ENCODE results near the gene IL12RB1.
A peak's percentile ranks its signal among the peaks of the same experiment; 100 is the strongest.
"Not testable (repeated sequence)": the region's sequence is repeated elsewhere in the genome, so short reads cannot be mapped to it uniquely, and the experiment has no call there.

The IL12RB1 gene

DNA sequence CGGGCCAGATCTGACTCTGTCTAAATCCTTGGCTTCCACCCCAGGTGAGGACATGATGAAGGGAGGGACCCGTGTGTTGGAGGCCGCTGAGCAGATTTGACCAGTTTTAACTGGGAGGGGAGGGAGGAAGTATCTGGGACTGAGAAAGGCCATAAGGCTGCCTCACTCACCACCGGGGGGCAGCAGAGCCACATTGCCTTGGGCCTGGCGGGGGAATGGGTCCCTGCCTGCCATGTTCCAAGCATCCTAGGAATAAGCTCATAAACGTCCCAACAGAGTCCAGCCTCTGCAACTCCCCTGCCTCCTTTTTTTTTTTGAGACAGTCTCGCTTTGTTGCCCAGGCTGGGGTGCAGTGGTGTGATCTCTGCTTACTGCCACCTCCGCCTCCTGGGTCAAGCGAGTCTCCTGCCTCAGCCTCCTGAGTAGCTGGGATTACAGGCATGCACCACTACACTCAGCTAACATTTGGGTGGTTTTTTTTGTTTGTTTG lies 26.3 kb upstream of the IL12RB1 start:
- DNase-seq (ENCODE audit: low spot score) = peak; percentile 86

DNA sequence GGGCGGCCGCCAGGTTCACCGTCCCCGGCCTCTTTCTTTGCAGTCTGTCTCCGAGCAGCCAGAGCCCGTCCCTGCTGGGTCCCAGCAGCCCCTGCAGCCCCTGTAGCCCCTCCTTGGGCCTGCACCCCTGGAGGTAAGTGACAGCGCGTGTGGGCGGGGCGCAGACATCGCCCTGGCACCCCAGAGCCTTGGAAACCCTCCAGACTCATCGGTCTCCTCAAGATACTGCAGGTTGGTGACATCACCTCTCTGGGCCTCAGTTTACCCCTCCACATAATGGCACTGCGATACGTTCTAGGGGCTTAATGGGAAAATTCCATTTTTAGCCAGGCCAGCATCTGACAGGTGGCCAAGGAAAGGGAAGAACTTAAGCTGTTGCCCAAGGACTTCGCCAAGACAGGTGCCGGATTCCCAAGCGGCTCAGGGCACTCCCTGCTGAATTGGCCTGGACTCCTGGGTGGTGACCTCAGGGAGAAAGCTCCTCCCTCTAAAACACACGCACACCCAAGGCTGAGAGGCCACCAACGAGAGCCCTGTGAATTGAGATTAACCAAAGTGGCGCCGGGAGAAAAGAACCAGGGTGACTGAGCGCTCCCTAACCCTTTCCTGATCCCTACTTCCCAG lies 24.0 kb upstream of the IL12RB1 start:
- no peak for DNase-seq (ENCODE audit: low spot score)

DNA sequence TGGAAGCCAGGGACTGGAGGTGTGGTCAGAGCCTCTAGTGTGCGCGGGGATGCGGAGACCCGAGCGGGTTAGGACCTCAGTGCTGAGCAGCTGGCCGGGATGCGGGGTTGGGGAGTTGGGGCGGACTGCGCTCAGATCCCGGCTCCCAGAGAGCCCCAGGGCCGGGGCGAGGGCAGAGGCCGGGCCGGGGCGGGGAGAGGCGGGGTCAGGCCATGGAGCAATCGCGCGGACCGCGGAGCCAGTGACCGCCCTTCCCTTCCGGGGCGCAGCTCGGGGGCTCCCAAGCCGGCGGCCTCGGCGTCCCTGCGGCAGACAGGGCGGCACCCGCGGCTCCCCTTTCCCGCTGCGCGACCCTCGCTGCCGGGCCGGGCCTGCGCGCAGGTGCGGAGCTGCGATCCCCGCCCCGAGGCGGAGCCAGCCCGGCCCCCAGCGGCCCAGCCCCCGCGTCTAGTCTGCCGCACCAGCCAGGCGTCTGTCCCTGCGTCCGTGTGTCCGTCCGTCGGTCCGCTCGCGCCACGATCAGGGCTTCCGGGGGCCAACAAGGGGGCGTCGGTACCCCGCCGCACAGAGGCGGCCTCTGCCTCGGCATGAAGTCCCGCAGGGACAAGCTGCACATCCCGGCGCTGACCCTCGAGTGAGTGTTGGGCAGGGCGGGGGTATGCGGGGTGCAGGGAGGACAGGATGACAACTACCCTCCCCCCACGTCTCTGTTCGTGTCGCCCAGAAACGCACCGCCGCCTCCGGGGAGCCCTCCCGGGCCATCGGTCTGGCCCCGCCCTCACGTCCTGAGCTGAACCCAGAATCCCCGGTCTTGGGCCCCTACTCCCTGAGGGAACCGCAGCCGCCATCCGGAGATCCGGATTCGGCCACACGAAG lies 23.2 kb upstream of the IL12RB1 start:
- DNase-seq (ENCODE audit: low spot score) = no peak

DNA sequence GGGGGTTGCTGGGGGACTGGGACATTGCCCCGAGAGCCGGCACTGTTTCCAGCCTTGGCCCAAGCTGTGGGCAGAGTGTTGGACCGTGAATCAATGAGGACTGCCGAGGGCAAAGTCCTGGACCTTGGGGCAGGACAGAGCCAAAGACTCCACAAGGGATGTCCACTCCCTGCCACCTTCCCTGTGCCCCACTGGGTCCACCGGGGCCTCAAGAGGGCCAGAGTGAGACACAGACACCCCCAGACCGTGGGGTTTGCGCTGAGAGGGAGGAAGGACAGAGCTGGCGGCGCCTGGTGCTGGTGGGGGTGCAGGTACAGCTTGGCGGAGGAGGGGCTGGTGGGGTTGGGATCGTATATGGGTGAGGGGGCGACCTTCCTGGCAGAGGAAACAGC lies 22.6 kb upstream of the IL12RB1 start:
- no peak for DNase-seq (ENCODE audit: low spot score)

DNA sequence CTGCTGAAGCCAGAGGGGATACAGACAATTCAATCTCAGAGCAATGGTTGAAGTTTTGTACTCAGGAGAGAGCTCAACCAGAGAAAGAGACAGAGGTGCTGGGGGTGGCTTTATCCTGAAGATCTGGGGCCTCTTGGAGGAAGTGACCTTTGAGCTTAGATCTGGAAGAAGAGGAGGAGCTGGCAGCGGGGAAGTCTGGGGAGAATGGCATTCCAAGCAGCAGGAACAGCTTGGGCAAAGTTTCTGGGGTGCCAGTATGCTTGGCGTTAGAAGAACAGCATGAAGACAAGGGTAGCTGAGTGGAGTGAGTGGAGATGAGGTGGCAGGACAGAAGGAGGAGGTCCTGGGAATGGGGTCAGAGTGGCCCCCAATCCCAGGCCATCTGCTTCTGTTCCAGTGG lies 22.2 kb upstream of the IL12RB1 start:
- DNase-seq (ENCODE audit: low spot score) = no peak

DNA sequence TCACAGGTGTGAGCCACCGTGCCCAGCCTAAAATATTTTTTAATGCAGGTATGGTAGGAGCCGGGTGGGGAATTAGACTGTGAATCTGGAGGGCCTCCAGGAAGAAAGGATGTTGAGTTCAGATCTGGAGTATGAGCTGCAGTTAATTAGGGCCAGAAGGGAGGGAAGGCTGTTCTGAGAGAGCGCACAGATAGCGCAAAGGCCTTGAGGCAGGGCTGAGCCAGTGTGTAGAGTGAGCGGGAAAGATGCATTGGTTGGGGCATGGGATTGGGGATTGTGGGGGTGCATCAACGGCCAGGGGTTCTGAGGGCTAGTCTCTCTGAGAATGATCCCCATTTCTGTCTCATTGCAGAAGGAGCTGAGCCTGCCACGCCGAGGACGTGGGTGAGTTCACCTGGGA lies 20.5 kb upstream of the IL12RB1 start:
- DNase-seq (ENCODE audit: low spot score) = no peak

DNA sequence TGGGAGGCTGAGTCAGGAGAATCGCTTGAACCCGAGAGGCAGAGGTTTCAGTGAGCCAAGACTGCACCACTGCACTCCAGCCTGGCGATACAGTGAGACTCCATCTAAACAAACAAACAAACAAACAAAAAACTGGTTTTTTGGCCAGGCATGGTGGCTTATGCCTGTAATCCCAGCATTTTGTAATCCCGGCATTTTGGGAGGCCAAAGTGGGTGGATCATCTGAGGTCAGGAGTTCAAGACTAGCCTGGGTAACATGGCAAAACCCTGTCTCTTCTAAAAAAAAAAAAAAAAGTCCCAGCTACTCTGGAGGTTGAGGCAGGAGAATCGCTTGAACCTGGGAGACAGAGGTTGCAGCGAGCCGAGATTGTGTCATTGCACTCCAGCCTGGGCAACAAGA lies 18.5 kb upstream of the IL12RB1 start:
- DNase-seq (ENCODE audit: low spot score) = not testable (repeated sequence)

DNA sequence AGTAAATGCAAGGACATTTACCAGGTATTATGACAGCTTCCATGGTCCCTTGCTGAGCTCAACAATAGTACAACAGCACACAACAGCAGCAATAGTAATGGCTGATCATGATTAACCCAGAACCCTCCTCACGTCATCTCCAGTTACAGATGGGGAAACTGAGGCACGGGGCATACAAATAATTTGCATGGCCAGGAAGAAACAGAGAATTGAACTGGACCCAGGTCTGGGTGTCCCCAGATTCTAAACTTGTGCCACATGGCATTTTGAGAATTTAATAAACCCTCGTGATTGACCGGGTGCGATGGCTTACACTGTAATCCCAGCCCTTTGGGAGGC lies 18.0 kb upstream of the IL12RB1 start:
- DNase-seq (ENCODE audit: low spot score) = no peak

DNA sequence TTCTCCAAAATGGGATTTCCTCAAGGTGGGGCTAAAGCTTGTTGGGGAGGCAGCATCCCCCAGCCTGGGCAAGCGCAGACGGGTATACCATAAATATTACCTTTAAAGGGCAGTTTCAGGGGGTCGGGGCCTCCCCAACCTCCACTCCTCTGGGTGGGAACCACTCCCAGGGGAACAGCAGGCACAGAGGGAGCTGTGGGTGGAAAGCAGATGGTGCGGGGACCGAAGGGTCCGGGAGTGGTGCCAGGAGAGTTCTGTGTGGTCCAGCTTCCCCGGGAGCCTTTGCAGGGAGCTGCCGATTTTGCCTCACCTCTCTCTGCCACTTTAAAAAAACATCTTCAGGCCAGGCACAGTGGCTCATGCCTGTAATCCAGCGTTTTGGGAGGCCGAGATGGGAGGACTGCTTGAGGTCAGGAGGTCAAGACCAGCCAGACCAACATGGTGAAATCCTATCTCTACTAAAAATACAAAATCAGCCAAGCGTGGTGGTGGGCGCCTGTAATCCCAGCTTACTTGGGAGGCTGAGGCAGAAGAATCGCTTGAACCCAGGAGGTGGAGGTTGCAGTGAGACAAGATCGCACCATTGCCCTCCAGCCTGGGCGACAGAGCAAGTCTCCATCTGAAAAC lies 16.3 kb upstream of the IL12RB1 start:
- no peak for DNase-seq (ENCODE audit: low spot score)

DNA sequence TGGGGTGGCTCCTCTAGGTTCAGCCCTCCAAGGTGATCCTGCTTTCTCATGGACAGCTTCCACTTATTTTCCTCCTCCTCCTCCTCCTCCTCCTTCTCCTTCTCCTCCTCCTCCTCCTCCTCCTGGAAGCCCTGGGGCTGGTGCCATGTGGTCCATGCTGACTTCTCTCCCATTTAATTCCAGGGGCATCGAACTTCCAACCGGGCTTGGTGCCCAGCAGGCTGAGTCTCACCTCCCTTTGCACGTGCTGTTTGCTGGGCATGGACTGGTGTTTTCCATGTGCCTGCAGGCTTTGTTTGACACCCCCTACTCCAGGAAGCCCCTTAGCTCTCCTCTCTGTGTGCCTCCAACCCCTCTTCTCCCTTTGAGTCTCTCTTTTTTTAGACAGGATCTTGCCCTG lies 14.5 kb upstream of the IL12RB1 start:
- DNase-seq (ENCODE audit: low spot score) = no peak

DNA sequence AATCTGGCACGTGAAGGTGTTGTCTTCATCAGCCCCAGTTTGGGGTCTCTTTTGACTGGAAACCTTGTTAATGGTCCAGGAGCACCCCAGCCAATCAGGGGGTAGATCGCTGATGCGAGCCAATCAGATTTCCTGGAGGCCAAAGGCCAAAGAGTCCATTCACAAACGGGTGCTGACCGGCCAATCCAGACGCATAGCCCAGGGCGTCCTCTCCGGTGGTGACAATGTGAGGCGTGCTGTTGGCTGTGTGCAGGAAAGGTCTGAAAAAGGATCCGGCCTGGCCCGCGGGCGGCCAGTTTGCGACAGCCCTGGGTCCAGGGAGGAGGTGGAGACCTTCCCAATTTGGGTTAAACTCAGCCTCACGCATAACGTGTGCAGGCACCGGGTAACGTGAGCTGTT lies 14.0 kb upstream of the IL12RB1 start:
- no peak for DNase-seq (ENCODE audit: low spot score)

DNA sequence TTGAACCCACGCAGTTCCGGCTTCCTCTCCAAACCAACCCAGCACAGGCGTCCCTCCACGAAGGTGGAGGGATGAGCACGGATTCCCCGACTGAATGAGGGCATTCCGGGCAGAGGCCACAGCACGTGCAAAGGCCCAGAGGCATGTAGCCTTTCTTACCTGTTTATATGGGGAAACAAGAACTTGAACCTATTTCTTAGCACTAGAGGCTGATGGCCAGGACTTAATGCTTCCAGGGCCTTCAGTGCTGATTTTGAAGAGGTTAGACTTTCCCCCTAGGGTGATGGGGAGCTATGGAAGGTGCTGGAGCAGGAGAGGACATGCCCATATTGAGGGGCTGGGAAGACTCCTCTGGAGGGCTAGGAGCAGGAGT lies 12.9 kb upstream of the IL12RB1 start:
- no peak for DNase-seq (ENCODE audit: low spot score)

DNA sequence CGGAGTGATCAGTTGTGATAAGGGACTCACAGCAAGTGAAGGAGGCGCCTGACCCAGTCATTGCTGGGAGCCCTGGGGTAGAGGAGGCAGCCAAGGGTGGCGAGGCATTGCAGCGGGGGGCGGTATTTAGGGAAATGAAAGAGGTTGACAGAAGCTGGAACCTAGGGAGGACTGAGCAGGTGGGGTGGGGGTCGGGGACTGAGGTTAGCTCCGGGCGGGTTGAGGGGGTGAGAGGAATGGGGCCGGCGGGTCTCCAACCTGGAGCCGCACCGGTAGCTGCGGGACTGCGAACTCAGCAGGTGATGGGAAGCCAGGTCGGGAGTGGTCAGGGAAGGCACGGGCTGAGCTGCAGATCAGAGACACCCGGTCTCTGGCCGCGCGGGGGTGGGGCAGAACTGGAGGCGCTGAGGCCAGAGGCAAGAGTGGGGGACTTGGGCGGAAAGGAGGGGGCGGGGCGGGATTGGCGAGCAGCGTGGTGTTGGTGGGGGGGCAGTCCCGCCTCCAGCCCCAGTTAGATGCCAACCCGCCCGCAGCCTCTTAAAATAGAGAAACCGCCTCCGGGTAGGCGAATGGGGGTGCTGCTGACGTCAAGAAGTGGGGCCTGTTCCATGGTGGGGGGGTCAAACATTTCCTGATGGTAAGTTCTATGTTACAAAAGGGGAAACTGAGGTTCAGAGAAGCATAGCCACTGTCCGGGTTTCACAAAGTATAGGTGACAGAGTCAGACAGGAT lies 12.3 kb upstream of the IL12RB1 start:
- no peak for DNase-seq (ENCODE audit: low spot score)

DNA sequence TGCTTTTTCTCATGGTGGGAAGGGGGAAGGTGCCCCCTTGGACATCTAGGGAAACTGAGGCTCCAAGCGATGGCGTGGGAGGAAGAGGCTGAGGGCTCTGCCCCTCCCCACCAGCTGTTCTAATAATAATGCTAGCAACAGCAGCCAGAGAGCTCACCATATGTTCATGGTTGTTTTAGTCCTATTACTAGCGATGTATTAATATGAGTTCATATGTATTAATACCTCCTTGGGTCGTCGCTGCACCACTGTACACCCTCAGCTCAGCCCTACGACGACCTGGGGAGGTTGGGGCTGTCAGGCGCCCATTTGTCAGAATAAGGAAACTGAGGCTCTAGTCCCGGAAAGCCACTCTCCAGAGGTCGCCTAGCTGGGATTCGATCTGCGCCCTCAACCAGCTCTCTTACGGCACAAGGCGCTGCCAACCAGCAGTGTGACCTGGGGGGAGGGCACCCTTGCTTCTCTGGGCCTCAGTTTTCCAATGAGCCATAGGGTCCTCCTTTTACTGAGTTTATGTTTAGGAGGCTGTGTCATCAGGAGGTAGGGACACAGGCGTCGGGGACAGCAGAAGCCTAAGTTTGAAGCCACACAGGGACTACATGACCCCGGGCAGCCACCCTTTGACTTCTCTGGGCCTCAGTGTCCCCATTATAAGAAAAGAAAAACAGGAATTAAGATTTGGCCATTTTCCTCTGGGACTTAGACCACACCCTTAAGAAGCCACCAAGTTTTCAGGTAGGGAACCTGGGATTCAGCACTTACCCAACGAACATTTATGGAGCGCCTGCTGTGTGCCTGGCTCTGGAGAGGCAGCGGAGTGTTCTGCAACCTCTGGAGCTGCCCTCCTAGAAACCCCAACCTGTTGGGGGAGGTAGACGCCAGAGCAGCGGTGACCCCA lies 11.5 kb upstream of the IL12RB1 start:
- DNase-seq (ENCODE audit: low spot score) = no peak

DNA sequence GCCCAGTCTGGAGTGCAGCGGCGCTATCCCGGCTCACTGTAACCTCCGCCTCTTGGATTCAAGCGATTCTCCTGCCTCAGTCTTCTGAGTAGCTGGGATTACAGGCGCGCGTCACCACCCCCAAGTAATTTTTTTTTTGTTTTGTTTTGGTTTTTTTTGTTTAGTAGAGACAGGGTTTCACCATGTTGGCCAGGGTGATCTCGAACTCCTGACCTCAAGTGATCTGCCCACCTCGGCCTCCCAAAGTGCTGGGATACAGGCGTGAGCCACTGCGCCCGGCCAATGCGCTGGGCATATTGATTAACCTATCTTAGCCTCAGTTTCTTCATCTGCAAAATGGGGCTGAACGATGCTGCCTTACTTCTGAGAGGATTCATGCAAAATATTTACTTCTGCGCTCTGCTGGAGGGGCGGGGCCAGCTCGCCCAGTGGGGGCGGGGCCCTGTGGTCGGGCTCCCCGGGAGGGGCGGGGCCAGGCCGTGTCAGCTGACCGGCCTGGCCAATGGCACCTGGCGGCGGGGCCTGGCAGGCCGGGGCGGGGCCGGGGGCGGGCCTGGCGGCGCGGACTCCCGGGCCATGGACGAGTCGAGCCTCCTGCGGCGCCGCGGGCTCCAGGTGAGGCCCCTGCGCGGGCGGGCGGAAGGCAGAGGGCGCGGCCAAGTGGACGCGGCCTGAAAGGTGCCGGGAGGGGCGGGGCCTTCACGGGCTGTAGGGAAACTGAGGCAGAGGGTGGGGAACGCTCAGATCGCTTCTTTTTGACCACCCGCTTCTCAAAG lies 10.7 kb upstream of the IL12RB1 start, which contains the start of gene MAST3:
Gene MAST3 (plus strand): TSS at position 562 of the 776 bp plus-strand sequence. CDS start 15 bp downstream, at position 577.
- DNase-seq (ENCODE audit: low spot score) = peak; percentile 92

DNA sequence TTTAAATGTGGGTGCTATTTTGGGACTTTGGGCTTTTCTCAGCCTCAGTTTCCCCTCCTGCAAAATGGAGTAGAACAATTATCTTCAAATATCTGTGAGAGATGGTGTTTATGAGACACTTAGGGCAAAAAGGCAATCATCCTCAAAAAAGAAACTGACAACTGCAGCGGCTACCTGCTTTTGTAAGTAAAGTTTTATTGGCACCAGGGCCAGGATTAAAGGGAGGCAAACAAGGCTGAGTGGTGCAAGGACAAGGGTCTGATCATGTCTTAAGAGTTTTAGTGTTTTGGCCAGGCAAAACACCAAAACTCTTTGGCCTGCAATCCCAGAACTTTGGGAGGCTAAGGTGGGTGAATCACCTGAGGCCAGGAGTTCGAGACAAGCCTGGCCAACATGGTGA lies 9.5 kb upstream of the IL12RB1 start:
- DNase-seq (ENCODE audit: low spot score) = no peak

DNA sequence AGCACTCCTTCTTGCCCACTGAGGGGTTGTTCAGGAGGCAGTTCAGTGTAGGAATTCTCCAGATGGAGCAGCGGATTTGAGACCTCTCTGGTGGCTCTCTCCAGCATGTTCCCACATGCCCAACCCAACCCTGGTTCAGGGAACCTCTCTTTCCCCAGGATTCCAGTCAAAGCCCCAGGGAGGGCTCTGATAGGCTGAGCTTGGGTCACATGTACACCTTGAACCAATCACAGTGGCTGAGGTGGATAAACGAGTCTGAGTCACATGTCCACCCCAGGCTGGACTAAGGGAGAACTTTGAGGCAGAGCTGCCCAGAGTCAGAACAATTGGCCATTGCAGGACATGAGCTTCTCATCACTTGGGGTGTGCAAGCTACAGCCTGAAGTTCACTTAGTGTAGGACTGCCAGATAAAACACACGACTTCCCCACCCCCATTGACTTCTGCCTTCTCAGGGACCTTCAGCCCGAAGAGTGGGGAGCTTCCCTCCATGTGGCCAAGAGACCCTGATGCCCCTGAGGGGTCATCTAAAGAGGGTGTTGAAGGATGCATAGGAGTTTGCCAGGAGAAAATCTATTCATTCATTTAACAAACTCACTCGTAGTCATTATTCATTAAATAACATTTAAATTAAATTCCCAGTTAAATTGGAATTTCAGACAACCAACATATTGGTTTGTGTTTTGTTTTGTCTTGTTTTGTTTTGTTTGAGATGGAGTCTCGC lies 6.9 kb upstream of the IL12RB1 start:
- no peak for DNase-seq (ENCODE audit: low spot score)

DNA sequence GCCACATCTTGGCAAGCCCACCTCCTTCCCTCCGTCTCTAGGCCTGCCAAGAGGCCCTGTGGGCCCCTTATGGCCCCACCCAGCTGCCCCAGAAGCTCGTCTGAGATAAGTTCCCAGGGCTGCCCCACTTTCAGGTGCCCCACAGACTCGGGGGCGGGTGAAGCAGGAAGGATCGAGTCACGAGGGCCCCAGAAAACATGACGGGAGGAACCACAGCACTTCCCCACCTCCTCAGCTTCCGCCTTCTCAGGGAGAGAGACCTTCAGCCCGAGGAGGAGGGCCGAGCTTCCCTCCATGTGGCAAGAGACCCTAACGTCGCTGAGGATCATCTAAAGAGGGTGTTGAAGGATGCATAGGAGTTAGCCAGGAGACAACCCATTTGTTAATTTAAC lies 4.5 kb upstream of the IL12RB1 start:
- DNase-seq (ENCODE audit: low spot score) = no peak

DNA sequence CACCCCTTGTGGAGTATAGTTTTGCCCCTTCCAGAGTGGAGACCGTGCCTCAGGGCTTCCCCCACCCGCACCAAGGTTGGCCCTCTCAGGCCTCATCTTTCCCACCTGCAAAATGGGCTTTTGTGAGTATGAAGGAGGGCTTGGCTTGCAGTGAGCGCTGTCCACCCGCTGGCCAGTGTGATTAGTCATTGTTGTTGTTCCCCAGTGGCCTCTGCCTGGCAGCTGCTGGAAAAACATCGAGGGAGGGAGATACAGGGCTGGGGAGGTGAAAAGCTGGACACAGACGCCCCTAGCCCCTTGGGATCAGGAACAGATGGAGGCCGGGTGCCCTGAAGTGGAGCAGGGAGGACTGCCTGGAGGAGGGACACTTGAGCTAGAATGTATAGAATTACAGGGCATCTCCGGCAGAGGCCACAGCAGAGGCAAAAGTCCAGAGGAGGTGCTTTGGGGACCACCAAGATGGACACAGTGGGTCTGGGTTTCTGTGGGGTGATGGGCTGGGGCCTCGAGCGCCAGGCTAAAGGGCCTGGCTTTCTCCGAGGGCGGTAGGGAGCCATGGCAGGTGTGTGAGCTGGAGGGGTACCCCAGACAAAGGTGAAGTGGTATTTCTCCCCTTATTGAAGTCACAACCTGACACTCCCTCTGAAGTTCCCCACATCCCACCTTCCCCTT lies 3.9 kb upstream of the IL12RB1 start:
- no peak for DNase-seq (ENCODE audit: low spot score)
